ENCODE results near the gene FOXD2.

- TF ChIP-seq REST (IDR thresholded peaks at IDR 0.05; ENCODE audit: insufficient read depth in 1 of 2, low read depth in 2 of 2, low read length in 2 of 2) (no peak), POLR2AphosphoS5 (IDR thresholded peaks at IDR 0.05; ENCODE audit: low read depth, low read length) (no peak), TAF1 (IDR thresholded peaks at IDR 0.05; ENCODE audit: borderline replicate concordance, insufficient read depth, low read length) (no peak), SIN3A (IDR thresholded peaks at IDR 0.05; ENCODE audit: borderline replicate concordance, insufficient read depth, low read length) (no peak)
These were observed 36.7 kb downstream of the FOXD2 start for GRCh38 chr1:47474278-47475193.

Measured in PFSK-1 (cell line).